H9 (cell line): ENCODE data around the gene CLASP2. TPM values are rescaled to one million over a fixed set of nuclear protein-coding genes. Genes with fewer than 3 reads are reported as not detected.

ENCODE experiments used
- DNase-seq: peaks from one replicate; pipeline ENCODE4 v3.0.0-alpha.2; 2017
- H2AFZ ChIP-seq: one replicate; pipeline ENCODE4 v1.6.1; 2013; ENCODE audit warnings: mild to moderate bottlenecking, low read length, control low read depth, moderate library complexity
- H2AK5ac ChIP-seq: 2 replicates; pipeline ENCODE4 v1.6.1; 2013; ENCODE audit warnings: low read length, control low read depth, mixed read lengths; ENCODE audit not compliant: insufficient read length
- H2BK120ac ChIP-seq: one replicate; pipeline ENCODE4 v1.6.1; 2013; ENCODE audit warnings: low read depth, mild to moderate bottlenecking, low read length, control low read depth, inconsistent platforms; ENCODE audit not compliant: poor library complexity, severe bottlenecking
- H2BK12ac ChIP-seq: 2 replicates; pipeline ENCODE4 v1.6.1; 2013; ENCODE audit warnings: low read length, control low read depth, mixed read lengths, low read depth; ENCODE audit not compliant: insufficient read length
- H2BK15ac ChIP-seq: 2 replicates; pipeline ENCODE4 v1.6.1; 2013; ENCODE audit warnings: low read depth, low read length, control low read depth
- H2BK20ac ChIP-seq: one replicate; pipeline ENCODE4 v1.6.1; 2013; ENCODE audit warnings: low read depth, mild to moderate bottlenecking, low read length, control low read depth, inconsistent platforms; ENCODE audit not compliant: poor library complexity, severe bottlenecking
- H2BK5ac ChIP-seq: 2 replicates; pipeline ENCODE4 v1.6.1; 2013; ENCODE audit warnings: low read length, control low read depth, mixed read lengths; ENCODE audit not compliant: insufficient read length
- H3K14ac ChIP-seq: 2 replicates; pipeline ENCODE4 v1.6.1; 2013; ENCODE audit warnings: low read length, control low read depth; ENCODE audit not compliant: insufficient read depth
- H3K18ac ChIP-seq: 2 replicates; pipeline ENCODE4 v1.6.1; 2013; ENCODE audit warnings: low read depth, mild to moderate bottlenecking, mixed read lengths, low read length, control low read depth; ENCODE audit not compliant: insufficient read length
- H3K23ac ChIP-seq: 2 replicates; pipeline ENCODE4 v1.6.1; 2013; ENCODE audit warnings: low read length, control low read depth, mixed read lengths, low read depth; ENCODE audit not compliant: insufficient read length
- H3K23me2 ChIP-seq: 2 replicates; pipeline ENCODE4 v1.6.1; 2013; ENCODE audit warnings: low read depth, mild to moderate bottlenecking, mixed read lengths, low read length, control low read depth; ENCODE audit not compliant: insufficient read length, poor library complexity, severe bottlenecking
- H3K27ac ChIP-seq: 2 replicates; pipeline ENCODE4 v1.5.1; 2013; ENCODE audit warnings: low read length, control low read depth, mixed read lengths, low read depth; ENCODE audit not compliant: insufficient read length
- H3K27me3 ChIP-seq: 2 replicates; pipeline ENCODE4 v1.6.1; 2013; ENCODE audit warnings: low read length, control low read depth, inconsistent platforms; ENCODE audit not compliant: insufficient read depth
- H3K4ac ChIP-seq: 2 replicates; pipeline ENCODE4 v1.6.1; 2013; ENCODE audit warnings: low read depth, mild to moderate bottlenecking, control low read depth, inconsistent platforms, low read length, moderate library complexity
- H3K4me1 ChIP-seq: 2 replicates; pipeline ENCODE4 v1.6.1; 2013; ENCODE audit warnings: low read length, control low read depth, inconsistent platforms; ENCODE audit not compliant: insufficient read depth
- H3K4me2 ChIP-seq: 2 replicates; pipeline ENCODE4 v1.6.1; 2013; ENCODE audit warnings: low read length, control low read depth, mixed read lengths; ENCODE audit not compliant: insufficient read length, insufficient read depth
- H3K56ac ChIP-seq: 2 replicates; pipeline ENCODE4 v1.6.1; 2013; ENCODE audit warnings: low read depth, mild to moderate bottlenecking, mixed read lengths, low read length, control low read depth; ENCODE audit not compliant: insufficient read length
- H3K79me1 ChIP-seq: 2 replicates; pipeline ENCODE4 v1.6.1; 2013; ENCODE audit warnings: low read depth, mild to moderate bottlenecking, moderate library complexity, low read length, control low read depth, inconsistent platforms; ENCODE audit not compliant: insufficient read depth, poor library complexity, severe bottlenecking
- H3K79me2 ChIP-seq: 2 replicates; pipeline ENCODE4 v1.6.1; 2013; ENCODE audit warnings: low read length, control low read depth, inconsistent platforms; ENCODE audit not compliant: insufficient read depth
- H3K9ac ChIP-seq: 2 replicates; pipeline ENCODE4 v1.6.1; 2013; ENCODE audit warnings: low read length, control low read depth, mixed read lengths; ENCODE audit not compliant: insufficient read length; ENCODE audit errors: extremely low read depth
- H3K9me3 ChIP-seq: one replicate; pipeline ENCODE4 v1.6.1; 2013; ENCODE audit warnings: low read depth, low read length, inconsistent platforms; ENCODE audit not compliant: control insufficient read depth
- H3T11ph ChIP-seq: one replicate; pipeline ENCODE4 v1.6.1; 2013; ENCODE audit warnings: mild to moderate bottlenecking, low read length, control low read depth, inconsistent platforms
- H4K20me1 ChIP-seq: one replicate; pipeline ENCODE4 v1.6.1; 2013; ENCODE audit not compliant: control insufficient read depth, insufficient read length, insufficient read depth
- H4K5ac ChIP-seq: 2 replicates; pipeline ENCODE4 v1.6.1; 2013; ENCODE audit warnings: low read depth, mild to moderate bottlenecking, mixed read lengths, low read length, control low read depth; ENCODE audit not compliant: insufficient read length
- H4K8ac ChIP-seq: replicated peaks from 2 replicates; pipeline ENCODE4 v1.6.1; 2013; ENCODE audit warnings: low read length, control low read depth, mixed read lengths, low read depth; ENCODE audit not compliant: insufficient read length
- H4K91ac ChIP-seq: 2 replicates; pipeline ENCODE4 v1.6.1; 2013; ENCODE audit warnings: low read depth, mild to moderate bottlenecking, moderate library complexity, mixed read lengths, low read length, control low read depth; ENCODE audit not compliant: insufficient read length
- H3K27ac Mint-ChIP-seq, 3 experiments: 2 replicates in 2 of 3; 3 replicates in 1 of 3; pipeline ENCODE4 v1.8.0; 2020 to 2021; ENCODE audit warnings: mixed read lengths in 3 of 3, mild to moderate bottlenecking in 1 of 3, moderate library complexity in 1 of 3
- H3K27me3 Mint-ChIP-seq: 2 replicates; pipeline ENCODE4 v1.8.0; 2021; ENCODE audit warnings: low read depth, mild to moderate bottlenecking, moderate library complexity, mixed read lengths
- H3K36me3 Mint-ChIP-seq, 3 experiments: 2 replicates in 2 of 3; 3 replicates in 1 of 3; pipeline ENCODE4 v1.8.0; 2020 to 2021; ENCODE audit warnings: low read depth in 3 of 3, mixed read lengths in 3 of 3; ENCODE audit not compliant: insufficient read depth in 1 of 3
- H3K4me1 Mint-ChIP-seq, 2 experiments: 2 replicates each; pipeline ENCODE4 v1.8.0; 2020; ENCODE audit warnings: mixed read lengths in 2 of 2
- H3K4me3 Mint-ChIP-seq, 2 experiments: 2 replicates in 1 of 2; 3 replicates in 1 of 2; pipeline ENCODE4 v1.8.0; 2020 to 2021; ENCODE audit warnings: mild to moderate bottlenecking in 2 of 2, mixed read lengths in 2 of 2, moderate library complexity in 1 of 2
- H3K9me3 Mint-ChIP-seq, 2 experiments: 2 replicates in 1 of 2; 3 replicates in 1 of 2; pipeline ENCODE4 v1.8.0; 2020; ENCODE audit warnings: mild to moderate bottlenecking in 2 of 2, mixed read lengths in 2 of 2, moderate library complexity in 1 of 2
- CTCF ChIP-seq: fragments of 200-600 bp; sonication (generic); conservative IDR thresholded peaks from 3 replicates; pipeline ENCODE4 v1.8.0; 2021; ENCODE audit warnings: antibody characterized with exemption, mild to moderate bottlenecking
- WGBS: extraction: QIAGEN DNeasy Blood & Tissue Kit; methylation state at CpG from one replicate; pipeline ENCODE4 v1.1.7; 2013; ENCODE audit warnings: missing lambda C conversion rate, low lambda C conversion rate, mixed read lengths; ENCODE audit not compliant: insufficient read length; ENCODE audit errors: extremely low coverage; 5-methylcytosine and 5-hydroxymethylcytosine counted together
- long read RNA-seq: library from polyadenylated mRNA; unstranded; transcript quantifications from one replicate; pipeline ENCODE4 v2.0.0, GENCODE V29; 2020
- total RNA-seq: library from RNA; stranded (reverse); gene quantifications from 2 replicates; pipeline ENCODE4 v1.2.1, GENCODE V29; 2021

The CLASP2 gene
- 55.5 and 60.5 TPM in 2 replicates for total RNA-seq
- long read RNA-seq, partial matches to known transcripts: 35 of 75 reads
- long read RNA-seq, other reads (novel, unspliced or antisense): 40 of 75 reads

GRCh38 chr3:33717866-33718594, at the start of gene CLASP2:
CLASP2 (minus strand) TSS chr3:33718254; CDS start chr3:33718002, 252 bp downstream.
- peaks cover 2% of the 10 kb centered on the region for H3K79me1 ChIP-seq
- H3K27me3 ChIP-seq: no peaks in the 10 kb centered on the region
- no peak within 1 kb of the TSS for H2BK20ac ChIP-seq
- H3K27ac Mint-ChIP-seq: peak within 1 kb of the TSS; percentile 81 to 95 (median 83)
- H2BK5ac ChIP-seq: no peak within 1 kb of the TSS
- peaks cover 0 to 2% (median 0%) of the 10 kb centered on the region in 3 experiments; a peak in 1 of 7 replicates for H3K36me3 Mint-ChIP-seq
- H3K23ac ChIP-seq: peak within 1 kb of the TSS; percentile 95
- peak within 1 kb of the TSS; percentile 77 for H3K9ac ChIP-seq
- H2BK15ac ChIP-seq: no peak within 1 kb of the TSS
- H3K27me3 Mint-ChIP-seq: no peaks in the 10 kb centered on the region
- no peak within 1 kb of the TSS for H4K5ac ChIP-seq
- peaks cover 2% of the 10 kb centered on the region for H4K20me1 ChIP-seq
- no peak within 1 kb of the TSS for H3T11ph ChIP-seq
- WGBS: no CpG with 5 or more reads among the region's 68 CpGs
- no peaks in the 10 kb centered on the region for H3K4me1 ChIP-seq
- H2BK12ac ChIP-seq: no peak within 1 kb of the TSS
- H3K9me3 ChIP-seq: no peaks in the 10 kb centered on the region
- H2AFZ ChIP-seq: peak within 1 kb of the TSS; percentile 82
- H3K4me3 Mint-ChIP-seq: peak within 1 kb of the TSS in 1 of 2 experiments; percentile 92; a peak in 4 of 5 replicates
- no peak within 1 kb of the TSS for H4K91ac ChIP-seq
- H3K56ac ChIP-seq: no peak within 1 kb of the TSS
- H3K14ac ChIP-seq: peak within 1 kb of the TSS; percentile 94
- no peak for TF ChIP-seq CTCF
- H3K27ac ChIP-seq: no peak within 1 kb of the TSS
- peak; percentile 90 for DNase-seq
- no peaks in the 10 kb centered on the region for H3K9me3 Mint-ChIP-seq
- H3K4me2 ChIP-seq: peak within 1 kb of the TSS; percentile 91
- no peak within 1 kb of the TSS for H4K8ac ChIP-seq
- H3K23me2 ChIP-seq: peaks cover 6% of the 10 kb centered on the region
- peaks cover 5 to 12% of the 10 kb centered on the region in 2 experiments for H3K4me1 Mint-ChIP-seq
- no peak within 1 kb of the TSS; the same call in 1 of the 2 replicates for H3K4ac ChIP-seq
- H3K79me2 ChIP-seq: peaks cover 14% of the 10 kb centered on the region; the same call in 1 of the 2 replicates
- no peak within 1 kb of the TSS for H2BK120ac ChIP-seq
- peak within 1 kb of the TSS; percentile 83 for H3K18ac ChIP-seq
- H2AK5ac ChIP-seq: no peak within 1 kb of the TSS
